ENCODE data around the gene MINDY4B. TPM values are rescaled to one million over a fixed set of nuclear protein-coding genes. Genes with fewer than 3 reads are reported as not detected.

The MINDY4B gene
- total and polyA plus RNA-seq, 2 of the 8 experiments (the other 6 are each of a cell fraction or from before 2014, with no cell fraction given) = not detected

- CTCF ChIA-PET (ENCODE audit: partially characterized antibody) = no interaction called here
These were observed 34.8 kb downstream of the MINDY4B start for GRCh38 chr3:150870406-150870805.

More at GRCh38 chr3:150870406-150870805, 34.8 kb downstream of the MINDY4B start:
- H4K91ac ChIP-seq (replicated peaks; ENCODE audit: insufficient read length, low read length) = no peak overlapping the region
- no peak overlapping the region for H2BK20ac ChIP-seq (ENCODE audit: low read length)
- no peaks in the 10 kb centered on the region for H3K36me3 ChIP-seq (ENCODE audit: control insufficient read depth in 2 of 4, insufficient read depth in 4 of 4, low read length in 3 of 4)
- H2BK12ac ChIP-seq (ENCODE audit: low read depth, low read length) = no peak overlapping the region
- H3K23me2 ChIP-seq (ENCODE audit: low read depth, low read length) = no peaks in the 10 kb centered on the region
- FAIRE-seq (no peak), DNase-seq (ENCODE audit: low read depth in 1 of 2, low spot score in 2 of 2) (no peak)
- no peak overlapping the region for H2BK120ac ChIP-seq (replicated peaks; ENCODE audit: low read depth, low read length)
- H3K4me2 ChIP-seq (ENCODE audit: insufficient read depth in 1 of 2, low read depth in 2 of 2, low read length in 2 of 2) = no peak overlapping the region
- TF ChIP-seq SIX5 (IDR thresholded peaks at IDR 0.05; ENCODE audit: low read depth, low read length) = no peak
- TF ChIP-seq ATF2 (IDR thresholded peaks at IDR 0.05; ENCODE audit: low read length) = no peak
- no peak for TF ChIP-seq YY1 (IDR thresholded peaks at IDR 0.05; ENCODE audit: low read depth, low read length)
- H3K79me2 ChIP-seq (ENCODE audit: control insufficient read depth in 1 of 2, insufficient read depth in 2 of 2, low read length in 2 of 2) = no peaks in the 10 kb centered on the region
- no peaks in the 10 kb centered on the region for H4K20me1 ChIP-seq (replicated peaks in 1 of 2; ENCODE audit: control insufficient read depth in 1 of 2, insufficient read depth in 2 of 2, low read length in 2 of 2)
- H3K4me3 ChIP-seq (ENCODE audit: extremely low read depth in 1 of 4, insufficient read depth in 2 of 4, low read depth in 3 of 4, low read length in 4 of 4) = no peak overlapping the region
- no peaks in the 10 kb centered on the region for H3K9me3 ChIP-seq (ENCODE audit: insufficient read depth in 2 of 2, low read depth in 1 of 2, low read length in 1 of 2)
- no peak overlapping the region for H3K14ac ChIP-seq (ENCODE audit: insufficient read length)
- no peak overlapping the region for H4K5ac ChIP-seq (ENCODE audit: insufficient read length, low read depth, low read length)
- no peak overlapping the region for H2BK5ac ChIP-seq (ENCODE audit: low read depth, low read length)
- no peak overlapping the region for H2AFZ ChIP-seq (ENCODE audit: low read length)
- H3K9ac ChIP-seq (replicated peaks in 1 of 4; ENCODE audit: extremely low read depth in 1 of 4, low read depth in 3 of 4, low read length in 3 of 4) = no peak overlapping the region
- H3K4ac ChIP-seq (replicated peaks; ENCODE audit: insufficient read length, low read depth, low read length) = no peak overlapping the region
- no peaks in the 10 kb centered on the region for H3K79me1 ChIP-seq (ENCODE audit: low read depth, low read length)
- H3K27me3 ChIP-seq (replicated peaks in 1 of 4; ENCODE audit: control insufficient read depth in 3 of 4, extremely low read depth in 1 of 4, insufficient read depth in 3 of 4, low read length in 3 of 4) = no peaks in the 10 kb centered on the region
- POLR2A ChIA-PET (ENCODE audit: partially characterized antibody) = no interaction called here
- 90% methylated on average over 3 of the region's 3 CpGs; no CpG with 5 or more reads in 1 of the 2 experiments for WGBS, 2 experiments (ENCODE audit: extremely low coverage in 1 of 2, insufficient coverage in 1 of 2, insufficient read length in 1 of 2, insufficient replicate concordance in 2 of 2, low coverage in 1 of 2, low lambda C conversion rate in 2 of 2, missing lambda C conversion rate in 1 of 2)
- H3K4me1 ChIP-seq (replicated peaks in 1 of 4; ENCODE audit: control insufficient read depth in 3 of 4, insufficient read depth in 4 of 4, low read length in 3 of 4) = no peaks in the 10 kb centered on the region
- H3K18ac ChIP-seq (ENCODE audit: extremely low read depth, low read length) = no peak overlapping the region
- no peak overlapping the region for H3K23ac ChIP-seq (ENCODE audit: insufficient read length)
- no peak overlapping the region for H3K56ac ChIP-seq (replicated peaks; ENCODE audit: insufficient read length, low read depth, low read length)
- H3K27ac ChIP-seq (ENCODE audit: low read depth, low read length) = no peak overlapping the region
- no peak overlapping the region for H4K8ac ChIP-seq (ENCODE audit: extremely low read depth, insufficient read depth, low read length)
- no peak overlapping the region for H2AK5ac ChIP-seq (ENCODE audit: low read depth, low read length)
- H2BK15ac ChIP-seq (ENCODE audit: low read length) = no peak overlapping the region

Measured in H1 (cell line).